NCI-H82 (cell line): ENCODE results near the gene CCT6A.
"Not testable (repeated sequence)": the region's sequence is repeated elsewhere in the genome, so short reads cannot be mapped to it uniquely, and the experiment has no call there.

Experiments
- DNase-seq: peaks from one replicate; lab custom pipeline; 2025; lab: John Stamatoyannopoulos, UW

CCT6A gene

DNA sequence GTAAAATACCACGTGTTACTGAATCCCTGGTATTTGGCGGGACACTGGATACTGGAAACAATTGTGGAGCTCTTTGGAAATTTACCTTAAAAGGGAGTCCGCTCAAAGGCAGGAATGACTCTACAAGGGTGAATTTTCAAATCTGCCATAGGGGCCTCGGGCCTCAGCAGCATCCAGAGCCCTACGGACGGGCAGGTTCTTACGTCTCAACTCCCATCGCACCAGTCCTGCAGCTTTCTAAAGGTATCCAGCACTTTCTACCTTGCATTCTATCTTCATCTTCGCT is 569 bp upstream of the CCT6A start:
- DNase-seq, result no peak

- DNase-seq, result no peak
Measured at GRCh38 chr7:56053379-56053778, 1.8 kb downstream of the CCT6A start.

DNA sequence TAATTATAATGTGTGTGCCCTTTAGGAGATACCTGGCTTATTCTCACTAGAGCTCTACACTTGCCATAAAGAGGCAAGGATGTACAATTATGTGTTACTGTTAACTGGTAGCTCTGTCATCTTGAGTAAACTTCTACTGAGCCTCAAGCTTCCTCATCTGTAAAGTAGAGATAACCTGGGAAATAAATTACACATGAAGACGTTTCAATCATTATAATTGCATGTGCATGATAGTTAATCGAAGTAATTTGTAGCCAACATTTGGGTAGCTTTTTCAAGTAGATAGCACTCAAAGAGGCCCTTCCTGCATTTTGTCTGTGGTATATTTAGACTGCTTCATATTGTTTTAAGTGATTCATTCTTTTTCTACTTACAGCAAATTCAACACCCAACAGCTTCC is 2.4 kb downstream of the CCT6A start:
- no peak for DNase-seq

GRCh38 chr7:56062382-56062781 is 10.8 kb downstream of the CCT6A start:
- no peak for DNase-seq

GRCh38 chr7:56063500-56063881 is 11.9 kb downstream of the CCT6A start:
- peak; percentile 34 for DNase-seq

DNA sequence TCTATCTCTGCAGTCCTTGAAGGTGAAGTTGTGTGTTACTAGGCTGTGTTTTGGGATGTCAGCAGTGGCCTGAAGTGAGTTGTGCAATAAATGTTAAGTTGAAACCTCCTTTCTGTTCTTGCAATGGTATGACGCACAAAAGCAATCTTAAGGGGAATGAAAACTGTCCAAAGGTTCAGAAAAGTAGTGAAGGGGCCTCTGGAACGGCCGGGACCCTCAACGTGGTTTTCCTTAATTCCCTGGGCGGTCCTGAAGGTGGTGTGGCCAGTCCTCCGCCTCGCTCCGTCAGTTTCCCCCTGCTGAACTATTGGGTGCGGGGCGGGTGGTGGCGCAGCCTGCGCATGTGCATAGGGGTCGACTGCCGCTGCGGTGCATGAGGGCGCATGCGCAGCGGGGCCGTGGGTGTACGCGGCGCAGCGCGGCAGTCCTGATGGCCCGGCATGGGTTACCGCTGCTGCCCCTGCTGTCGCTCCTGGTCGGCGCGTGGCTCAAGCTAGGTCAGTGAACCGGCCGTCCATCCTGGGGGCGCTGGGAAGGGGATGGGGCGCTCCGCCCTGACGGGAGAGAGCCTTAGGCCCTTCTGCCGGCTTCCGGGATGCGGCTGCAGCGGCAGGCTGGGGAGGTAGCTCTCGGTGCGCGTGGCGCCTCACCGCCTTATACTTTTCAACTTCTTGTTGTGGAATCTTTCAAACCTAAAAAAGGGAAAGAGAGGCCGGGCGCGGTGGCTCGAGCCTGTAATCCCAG is 12.5 kb downstream of the CCT6A start, which contains the start of gene SUMF2:
Gene SUMF2 (plus strand): TSS at position 405 of the 744 bp plus-strand sequence. CDS start 26 bp downstream, at position 431.
- peak; percentile 95 for DNase-seq

GRCh38 chr7:56066376-56066775 is 14.8 kb downstream of the CCT6A start:
- not testable (repeated sequence) for DNase-seq

GRCh38 chr7:56074371-56074791 is 22.8 kb downstream of the CCT6A start:
- peak; percentile 93 for DNase-seq

DNA sequence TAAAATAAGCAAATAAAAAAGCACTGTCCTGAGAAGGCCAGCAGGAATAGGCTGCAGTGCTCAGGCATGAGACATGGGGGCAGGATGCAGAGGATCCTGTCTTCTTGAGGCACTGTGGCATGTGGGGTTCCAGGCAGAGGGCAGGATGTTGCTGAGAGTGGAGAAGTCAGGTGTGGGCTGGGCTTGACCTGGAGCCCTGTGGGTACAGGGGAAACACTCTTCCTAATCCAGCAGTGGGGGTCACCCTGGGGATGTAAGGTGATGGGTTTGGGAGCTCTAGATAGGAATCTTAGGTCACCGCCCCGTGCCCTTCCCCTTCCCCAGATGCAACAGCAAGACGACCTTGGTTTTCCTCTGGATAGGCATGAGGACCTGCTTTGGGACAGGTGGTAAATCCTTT is 26.1 kb downstream of the CCT6A start:
- DNase-seq, result no peak

DNA sequence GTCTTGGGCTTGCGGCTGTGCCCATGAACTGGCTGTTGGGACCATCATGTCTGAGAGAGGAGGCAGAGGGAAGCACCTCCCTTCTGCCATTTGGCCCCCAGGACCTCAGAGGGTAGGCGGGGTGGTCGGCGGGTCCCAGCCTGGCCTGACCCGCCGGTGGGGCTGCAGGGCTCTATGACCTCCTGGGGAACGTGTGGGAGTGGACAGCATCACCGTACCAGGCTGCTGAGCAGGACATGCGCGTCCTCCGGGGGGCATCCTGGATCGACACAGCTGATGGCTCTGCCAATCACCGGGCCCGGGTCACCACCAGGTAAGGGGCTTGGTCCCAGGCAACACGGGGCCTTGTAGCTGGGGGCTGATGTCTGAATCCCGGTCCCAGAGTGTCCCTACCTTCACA is 26.6 kb downstream of the CCT6A start:
- DNase-seq, result no peak

- no peak for DNase-seq
Measured at GRCh38 chr7:56079450-56080185, 28.1 kb downstream of the CCT6A start.

GRCh38 chr7:56080726-56081435 is 29.3 kb downstream of the CCT6A start:
- not testable (repeated sequence) for DNase-seq

GRCh38 chr7:56081626-56082340 is 30.2 kb downstream of the CCT6A start:
- DNase-seq, result no peak

- no peak for DNase-seq
Measured at GRCh38 chr7:56083150-56083785, 31.7 kb downstream of the CCT6A start.

- DNase-seq, result no peak
Measured at GRCh38 chr7:56086761-56087160, 35.2 kb downstream of the CCT6A start.

GRCh38 chr7:56087445-56087844 is 35.9 kb downstream of the CCT6A start:
- DNase-seq, result no peak

DNA sequence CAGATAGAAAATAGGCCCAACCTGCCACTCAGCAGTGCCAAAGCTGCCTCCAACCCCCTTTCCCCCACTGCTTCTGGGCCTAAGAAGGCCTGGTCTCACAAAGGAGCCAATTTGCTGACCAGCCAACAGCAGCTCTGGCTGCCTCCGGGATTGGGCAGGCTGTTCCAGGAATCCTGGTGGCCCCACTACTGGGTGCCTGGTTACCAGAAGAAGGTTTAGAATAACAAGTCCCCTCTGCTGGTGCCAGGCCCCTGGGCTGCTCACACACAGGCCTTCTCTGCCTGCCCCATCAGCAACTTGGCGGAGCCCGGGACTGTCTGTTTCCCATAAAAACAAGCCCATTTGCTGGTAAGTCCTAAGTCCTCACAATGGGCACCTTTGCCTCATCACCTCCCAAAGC is 40.0 kb downstream of the CCT6A start:
- no peak for DNase-seq

DNA sequence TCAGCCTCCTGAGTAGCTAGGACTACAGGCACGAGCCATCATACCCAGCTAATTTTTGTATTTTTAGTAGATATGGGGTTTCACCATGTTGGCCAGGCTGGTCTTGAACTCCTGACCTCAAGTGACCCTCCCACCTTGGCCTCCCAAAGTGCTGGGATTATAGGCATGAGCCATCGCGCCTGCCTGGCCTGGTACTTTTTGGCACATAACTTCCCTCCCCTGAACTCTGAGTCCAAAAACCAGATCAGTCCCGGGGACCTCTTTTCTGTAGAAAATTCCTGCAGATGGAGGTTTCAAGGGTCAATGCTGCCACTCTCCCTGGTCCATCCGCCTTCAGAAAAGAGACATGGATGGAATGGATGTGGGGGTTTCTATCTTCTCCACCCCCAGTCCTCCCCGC is 40.8 kb downstream of the CCT6A start:
- DNase-seq, result not testable (repeated sequence)

DNA sequence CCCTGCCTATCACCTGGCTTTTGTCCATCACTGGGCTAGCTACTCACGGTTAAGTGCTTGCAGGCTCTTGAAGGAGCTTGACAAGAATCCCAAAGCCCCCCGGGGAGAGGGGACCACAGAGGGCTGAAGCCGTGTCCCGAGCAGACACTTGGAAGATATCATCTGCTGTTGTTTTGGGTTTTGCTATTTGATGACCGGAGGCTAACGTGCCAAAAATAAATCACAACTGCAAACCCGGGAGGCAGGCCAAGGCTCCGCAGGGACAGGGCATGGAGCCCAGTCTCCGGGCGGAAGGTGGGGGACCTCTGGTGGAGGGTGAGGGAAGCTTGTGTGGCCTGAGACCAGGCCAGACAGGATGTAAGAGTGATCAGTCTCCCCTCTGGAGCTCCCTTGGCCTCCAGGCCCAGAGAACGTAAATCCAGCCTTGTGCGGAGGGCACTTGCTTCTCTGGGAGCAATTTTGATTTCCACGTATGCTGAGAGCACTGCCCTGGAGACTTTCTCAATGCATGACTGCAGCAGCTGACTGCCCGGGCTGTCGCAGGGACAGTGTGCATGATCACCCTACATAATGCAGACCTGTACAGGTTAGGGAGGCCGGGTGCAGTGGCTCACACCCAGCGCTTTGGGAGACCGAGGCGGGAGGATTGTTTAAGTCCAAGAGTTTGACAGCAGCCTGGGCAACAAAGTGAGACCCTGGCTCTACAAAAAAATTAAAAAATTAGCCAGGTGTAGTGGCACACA is 41.4 kb downstream of the CCT6A start, which contains the start of gene PHKG1:
Gene PHKG1 (minus strand): TSS at position 164 of the 743 bp plus-strand sequence. CDS start 4,011 bp downstream, outside the sequence.
- peak; percentile 39 for DNase-seq

DNA sequence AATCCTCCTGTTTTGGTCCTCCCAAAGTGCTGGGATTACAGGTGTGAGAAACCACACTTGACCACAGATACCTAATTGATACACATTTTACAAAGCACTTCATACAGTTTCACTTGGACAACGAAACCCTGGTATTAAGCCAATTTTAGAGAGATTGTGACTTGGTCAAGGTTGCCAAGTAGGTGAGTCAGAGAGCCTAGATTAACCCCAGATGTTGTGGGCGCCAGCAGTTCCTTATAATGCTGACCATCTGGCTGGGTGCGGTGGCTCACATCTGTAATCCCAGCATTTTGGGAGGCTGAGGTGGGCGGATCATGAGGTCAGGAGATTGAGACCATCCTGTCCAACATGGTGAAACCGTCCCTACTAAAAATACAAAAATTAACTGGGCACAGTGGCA is 46.1 kb downstream of the CCT6A start:
- DNase-seq, result peak; percentile 10
